HG03378 (cell line): ENCODE results near the gene PDE6C.

Source experiments
- ATAC-seq: cut with Tn5 transposase; IDR thresholded peaks from one replicate; pipeline ENCODE4 v1.9.1; 2021; ENCODE audit warnings: mild to moderate bottlenecking, moderate library complexity; ENCODE audit not compliant: unreplicated experiment

The PDE6C gene

GRCh38 chr10:93593749-93594148 is 18.6 kb upstream of the PDE6C start:
- ATAC-seq, result no peak

DNA sequence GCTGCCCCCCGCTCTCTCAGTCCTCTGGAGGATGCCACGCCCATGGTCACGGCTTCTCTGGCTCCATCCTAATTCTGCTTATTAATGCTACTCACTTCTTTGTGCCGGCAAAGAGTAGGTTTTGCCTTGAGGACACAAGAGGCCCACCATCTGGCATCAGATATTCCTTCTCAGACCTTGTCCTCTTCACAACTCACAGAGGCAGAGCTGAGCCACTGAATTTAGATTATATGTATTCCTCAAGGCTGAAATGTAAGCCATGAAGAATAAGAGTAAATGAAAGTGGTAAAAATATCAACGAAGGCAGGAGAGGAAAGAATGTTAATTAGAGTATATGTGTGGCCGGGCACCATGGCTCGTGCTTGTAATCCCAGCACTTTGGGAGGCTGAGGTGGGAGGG is 17.8 kb upstream of the PDE6C start:
- no peak for ATAC-seq

DNA sequence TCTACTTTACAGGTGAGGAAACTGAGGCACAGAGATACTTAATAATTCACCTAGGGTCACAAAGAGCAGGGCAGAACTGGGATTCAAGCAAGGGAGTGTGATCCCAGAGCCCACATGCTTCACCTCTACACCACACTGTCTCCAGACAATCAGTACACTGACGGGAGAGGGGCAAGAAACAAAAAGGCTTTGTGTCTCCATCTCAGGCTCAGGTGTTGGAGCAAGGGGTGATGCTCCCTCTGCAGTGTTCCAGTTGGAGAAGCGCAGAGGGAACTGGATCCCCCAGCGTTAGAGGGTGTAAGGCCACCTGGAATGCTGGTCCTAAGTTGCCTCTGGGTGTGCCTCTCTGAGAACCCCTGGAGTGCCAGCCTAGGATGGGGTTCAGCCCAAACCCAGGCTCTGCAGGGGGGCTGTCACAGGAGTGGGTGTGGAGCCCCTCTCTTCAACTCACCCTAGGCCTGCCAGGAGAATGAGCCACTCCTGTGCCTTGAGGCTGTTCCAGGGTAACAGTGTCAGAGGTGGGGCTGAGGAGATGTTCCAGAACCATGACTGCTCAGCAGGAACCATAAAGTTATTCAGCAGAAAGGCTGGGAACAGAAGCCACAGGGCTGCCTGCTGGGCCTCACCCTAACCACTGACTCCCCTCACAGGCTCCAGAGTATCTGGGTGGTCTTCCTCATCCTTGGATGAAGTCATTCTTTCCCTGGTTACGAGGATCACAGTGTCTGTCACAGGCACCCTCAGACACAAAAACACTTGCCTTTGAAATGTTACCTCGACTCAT is 16.8 kb upstream of the PDE6C start:
- no peak for ATAC-seq

GRCh38 chr10:93596539-93596938 is 15.8 kb upstream of the PDE6C start:
- ATAC-seq, result no peak

- no peak for ATAC-seq
Measured at GRCh38 chr10:93597075-93597599, 15.2 kb upstream of the PDE6C start.

GRCh38 chr10:93598157-93598556 is 14.2 kb upstream of the PDE6C start:
- ATAC-seq, result no peak

- ATAC-seq, result no peak
Measured at GRCh38 chr10:93599335-93599734, 13.0 kb upstream of the PDE6C start.

DNA sequence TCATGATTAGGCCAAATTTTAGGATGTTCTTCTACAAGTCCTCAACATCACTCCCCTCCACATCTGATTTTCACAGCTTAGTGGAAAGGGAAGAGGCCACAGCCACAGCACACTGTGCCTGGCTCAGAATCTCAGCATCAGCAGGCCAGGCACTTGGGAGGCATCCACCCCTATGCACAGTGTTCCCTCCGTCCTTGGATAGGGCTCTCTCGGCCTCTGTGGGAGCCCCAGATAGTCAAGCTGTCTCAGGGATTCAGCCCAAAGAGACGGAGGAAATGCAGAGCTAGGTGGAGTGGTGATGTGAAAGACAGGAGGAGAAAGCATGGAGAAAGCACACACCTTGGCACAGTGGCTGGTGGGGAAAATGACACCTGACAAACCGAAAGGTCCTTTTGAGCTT is 12.6 kb upstream of the PDE6C start:
- ATAC-seq, result no peak

- no peak for ATAC-seq
Measured at GRCh38 chr10:93600446-93601145, 11.7 kb upstream of the PDE6C start.

GRCh38 chr10:93601146-93601773 is 11.1 kb upstream of the PDE6C start, which contains the start of gene RBP4:
Gene RBP4, minus strand, starts transcription at chr10:93601235. Its CDS starts 207 bp downstream, at chr10:93601028.
- ATAC-seq, result no peak

DNA sequence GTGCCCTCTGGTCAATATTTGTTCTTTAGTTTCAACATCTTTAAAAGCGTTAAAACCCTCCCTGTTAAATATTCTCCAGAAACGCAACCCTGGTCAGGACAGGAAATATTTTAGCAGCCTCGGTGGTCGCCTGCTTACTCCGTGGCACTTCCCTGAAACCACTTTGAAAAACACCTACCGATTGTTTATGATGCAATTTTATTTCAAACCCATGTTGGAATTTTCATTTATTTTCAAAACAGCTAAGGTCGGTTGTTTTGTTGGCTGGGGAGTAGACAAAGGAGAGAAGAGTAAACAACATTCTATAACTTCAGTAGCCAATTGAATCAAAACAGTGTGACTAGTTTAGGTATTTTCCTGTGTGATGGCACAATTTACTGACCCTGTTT is 10.6 kb upstream of the PDE6C start:
- no peak for ATAC-seq

DNA sequence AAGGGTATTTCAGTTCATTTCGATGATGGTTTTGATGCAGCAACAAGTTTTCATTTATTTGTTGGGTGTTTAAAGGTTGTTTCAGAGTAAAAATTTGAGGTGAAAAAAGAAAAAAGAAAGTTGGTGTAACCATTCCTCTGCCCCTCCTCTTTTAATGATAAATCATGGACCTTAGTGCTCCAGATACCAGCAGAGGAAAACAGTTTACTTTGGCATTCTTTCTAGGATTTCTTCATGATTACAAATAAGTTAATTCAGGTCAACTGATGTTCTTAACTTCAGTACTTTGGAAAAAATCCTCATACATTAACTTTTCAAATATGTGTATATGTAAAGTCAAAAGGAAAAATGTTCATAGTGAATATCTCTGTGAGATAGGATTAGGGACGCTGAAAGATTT is 9.3 kb upstream of the PDE6C start:
- ATAC-seq, result no peak

DNA sequence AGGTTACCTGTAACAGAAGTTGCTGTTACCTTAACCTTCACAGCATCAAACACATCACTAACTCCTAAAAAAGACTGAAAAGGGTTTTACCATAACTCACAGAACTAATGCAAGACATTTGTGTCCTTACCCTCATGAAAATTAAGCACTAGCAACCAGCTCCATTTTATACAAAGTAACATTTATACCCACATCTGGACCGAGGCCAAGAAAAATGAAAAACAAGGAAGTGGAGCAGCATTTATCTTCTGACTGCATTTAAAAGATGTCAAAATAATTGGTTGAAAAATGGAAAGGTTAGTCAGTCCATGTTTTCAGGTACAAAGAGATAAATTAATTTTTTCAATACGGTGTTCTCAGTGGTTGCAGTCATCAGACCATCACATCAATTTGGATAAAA is 8.2 kb upstream of the PDE6C start:
- no peak for ATAC-seq

- ATAC-seq, result no peak
Measured at GRCh38 chr10:93608421-93608820, 3.9 kb upstream of the PDE6C start.

DNA sequence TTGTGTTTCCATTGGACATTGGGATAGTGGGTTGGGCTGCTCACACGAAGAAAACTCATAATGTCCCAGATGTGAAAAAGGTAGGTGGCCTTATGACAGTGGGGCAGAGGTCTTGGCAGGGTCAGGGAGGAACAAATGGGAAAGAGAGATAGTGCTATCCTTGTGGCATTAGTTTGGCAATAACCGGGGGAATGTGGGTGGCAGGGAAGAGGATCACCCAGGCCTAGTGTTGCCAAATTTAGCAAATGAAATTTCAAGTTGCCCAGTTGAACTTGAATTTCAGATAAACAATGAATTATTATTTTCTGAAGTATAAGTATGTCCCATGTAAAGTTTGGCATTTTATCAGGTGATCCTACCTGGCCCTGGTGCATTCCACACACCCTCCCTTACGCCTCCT is 789 bp downstream of the PDE6C start:
- no peak for ATAC-seq

- no peak for ATAC-seq
Measured at GRCh38 chr10:93614101-93614825, 1.9 kb downstream of the PDE6C start.

DNA sequence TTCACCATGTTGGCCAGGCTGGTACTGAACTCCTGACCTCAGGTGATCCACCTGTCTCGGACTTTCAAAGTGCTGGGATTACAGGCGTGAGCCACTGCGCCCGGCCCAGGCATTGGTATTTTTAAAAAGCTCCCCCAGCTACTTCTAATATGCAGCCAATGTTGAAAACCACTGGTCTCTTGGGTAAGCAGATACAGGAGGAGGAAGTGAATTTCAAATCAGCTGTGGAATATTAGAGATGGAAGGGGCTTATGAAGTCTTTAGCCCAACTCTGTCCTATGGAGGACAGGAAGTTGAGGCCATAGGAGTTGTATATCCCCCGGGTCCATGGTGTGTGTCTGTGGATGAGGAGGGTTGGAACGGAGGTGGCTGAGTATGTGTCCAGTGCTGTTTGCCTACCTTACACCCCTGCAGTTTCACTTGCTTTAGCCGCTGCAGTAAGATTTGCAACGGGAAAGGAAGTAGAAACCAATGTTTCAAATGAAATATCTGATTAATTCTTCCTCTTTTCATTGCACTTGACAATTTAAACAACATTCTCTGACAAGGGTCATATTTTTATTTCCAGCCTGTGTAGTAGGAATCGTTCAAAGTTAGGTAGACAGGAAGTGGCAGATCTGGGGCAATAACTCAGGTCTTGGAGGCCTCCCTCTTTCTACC is 3.4 kb downstream of the PDE6C start:
- ATAC-seq, result no peak

DNA sequence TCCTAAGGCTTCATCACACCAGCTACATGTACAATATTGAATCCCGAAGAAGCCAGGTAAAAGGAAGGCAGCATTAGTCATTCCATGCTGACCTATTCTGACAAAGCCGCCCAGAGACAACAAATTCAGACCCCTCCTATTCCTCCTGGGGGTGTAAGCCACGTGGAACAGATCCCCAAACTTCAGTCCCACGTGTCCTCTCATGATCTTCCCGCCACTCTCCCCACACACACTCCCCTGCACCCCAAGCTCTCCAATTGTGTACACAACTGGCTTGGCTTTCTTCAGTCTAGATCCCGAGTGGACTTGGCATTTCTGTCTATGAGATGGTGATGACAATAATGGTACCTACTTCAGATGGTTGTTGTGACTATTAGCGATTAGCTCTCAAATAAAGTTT is 8.6 kb downstream of the PDE6C start:
- ATAC-seq, result no peak

DNA sequence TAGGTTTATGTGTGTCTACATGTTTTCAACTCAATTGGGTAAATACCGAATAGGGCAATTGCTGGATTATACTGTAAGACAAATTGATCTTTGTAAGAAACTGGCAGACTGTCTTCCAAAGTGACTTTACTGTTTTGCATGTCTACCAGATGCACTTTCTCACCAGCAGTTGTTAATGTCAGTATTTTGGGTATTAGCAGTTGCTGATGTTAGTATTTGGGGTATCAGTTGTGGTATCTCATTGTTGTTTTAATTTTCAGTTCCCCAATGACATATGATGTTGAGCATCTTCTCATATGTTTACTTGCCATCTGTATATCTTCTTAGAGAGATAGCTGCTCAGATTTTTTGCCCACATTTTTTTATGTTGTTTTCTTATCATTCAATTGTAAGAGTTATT is 10.6 kb downstream of the PDE6C start:
- no peak for ATAC-seq

DNA sequence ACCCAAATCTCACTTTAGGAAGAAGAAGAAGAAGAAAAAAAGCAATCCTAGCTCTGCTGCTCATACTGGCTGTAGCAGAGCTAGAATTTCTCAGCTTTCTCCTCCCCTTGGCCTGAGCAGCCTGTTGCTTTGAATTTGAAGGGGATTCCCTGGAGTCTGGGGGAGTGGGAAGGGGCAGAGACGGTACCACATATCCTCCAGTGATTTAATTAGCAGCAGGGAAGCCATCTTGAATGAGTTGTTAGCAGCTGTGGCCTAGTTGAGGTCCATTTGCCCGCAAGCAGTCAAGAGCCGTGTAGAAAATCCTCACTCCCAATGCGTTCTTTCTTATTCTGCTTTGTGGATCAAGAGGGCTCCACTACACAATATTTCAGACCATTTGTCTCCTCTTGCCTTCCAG is 16.5 kb downstream of the PDE6C start:
- no peak for ATAC-seq
